KG1 (cell line): Measurements from ENCODE around the gene PDLIM7.
A peak's percentile ranks its signal among the peaks of the same experiment; 100 is the strongest.
"Not testable (repeated sequence)": the region's sequence is repeated elsewhere in the genome, so short reads cannot be mapped to it uniquely, and the experiment has no call there.

Experiments used
- DNase-seq: peaks from one replicate; lab custom pipeline; 2025; lab: John Stamatoyannopoulos, UW

Gene PDLIM7

DNA sequence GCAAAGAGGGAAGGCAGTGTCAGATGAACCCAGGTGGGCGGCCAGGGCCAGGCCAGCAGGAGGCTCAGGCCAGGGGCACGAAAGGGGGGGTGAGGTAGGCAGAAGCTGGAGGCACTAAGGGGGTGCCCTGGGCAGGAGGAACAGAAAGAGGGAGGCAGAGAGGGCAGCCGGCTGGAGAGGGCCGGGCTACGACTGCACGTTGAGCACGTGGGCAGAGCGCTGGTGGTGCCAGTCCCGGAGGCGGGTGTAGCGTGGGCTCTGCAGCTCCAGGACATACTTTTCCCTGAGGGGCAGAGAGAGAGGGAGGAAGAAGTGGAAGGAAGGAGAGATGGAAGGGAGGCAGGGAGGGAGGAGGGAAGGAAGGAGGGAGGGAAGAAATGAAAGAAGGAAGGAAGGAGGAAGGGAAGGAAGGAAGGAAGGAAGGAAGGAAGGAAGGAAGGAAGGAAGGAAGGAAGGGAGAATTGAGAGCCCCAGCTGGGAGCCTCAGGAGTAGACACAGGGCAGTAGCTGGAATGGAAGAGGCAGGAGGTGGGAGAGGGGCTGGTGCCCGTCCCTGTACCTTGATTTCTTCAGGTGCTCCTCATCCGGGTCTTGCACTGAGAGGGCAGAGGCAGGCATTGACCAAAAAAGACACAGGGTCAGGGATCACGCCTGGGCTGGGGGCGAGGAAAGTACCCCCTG is 7.0 kb downstream of the PDLIM7 start:
- DNase-seq: no peak

DNA sequence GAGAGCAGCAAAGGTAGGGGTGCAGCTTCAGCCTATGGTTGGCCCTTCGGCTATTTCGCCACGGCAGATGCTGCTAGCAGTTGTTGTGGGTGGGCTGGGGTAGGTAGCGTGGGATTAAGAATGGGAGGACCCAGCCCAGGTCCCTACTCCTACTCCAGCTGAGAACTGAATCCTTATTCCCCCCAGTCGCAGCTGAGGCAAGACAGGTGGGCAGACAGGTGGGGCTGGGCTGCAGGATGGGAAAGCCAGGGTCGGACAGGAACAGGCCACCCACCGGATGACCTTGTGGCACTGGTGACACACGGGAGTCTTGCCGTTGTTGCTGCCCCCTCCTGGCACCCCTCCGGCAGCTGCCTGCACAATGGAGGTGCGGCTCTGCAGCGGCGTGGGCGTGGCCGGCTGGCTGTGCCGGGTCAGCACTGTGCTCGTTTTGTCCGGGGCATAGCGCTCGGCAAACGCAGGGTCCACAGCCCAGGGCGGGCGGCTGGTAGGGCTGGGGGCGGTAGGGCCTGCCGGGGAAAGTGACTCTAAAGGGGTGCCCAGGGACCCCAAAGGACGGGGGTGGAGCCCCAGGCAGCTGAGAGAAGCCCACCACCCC is 8.2 kb downstream of the PDLIM7 start:
- no peak for DNase-seq

DNA sequence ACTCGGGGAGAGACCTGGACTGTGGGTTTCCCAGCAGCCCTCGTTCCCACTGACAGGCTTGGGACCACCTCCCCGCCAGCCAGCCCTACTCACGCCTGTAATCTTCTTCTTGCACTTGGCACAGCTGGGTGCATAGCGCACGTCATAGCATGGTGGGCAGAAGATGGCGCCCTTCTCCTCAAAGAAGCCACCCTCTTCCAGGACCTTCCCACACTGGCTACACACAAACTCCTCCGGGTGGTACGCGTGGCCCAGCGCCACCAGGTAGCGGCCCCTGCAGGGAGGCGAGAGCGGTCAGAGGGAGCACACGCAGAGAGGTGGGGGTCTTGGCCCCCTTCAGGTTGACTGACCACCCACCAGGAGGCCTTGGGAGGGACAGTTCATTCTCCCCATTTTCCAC is 9.4 kb downstream of the PDLIM7 start:
- no peak for DNase-seq

DNA sequence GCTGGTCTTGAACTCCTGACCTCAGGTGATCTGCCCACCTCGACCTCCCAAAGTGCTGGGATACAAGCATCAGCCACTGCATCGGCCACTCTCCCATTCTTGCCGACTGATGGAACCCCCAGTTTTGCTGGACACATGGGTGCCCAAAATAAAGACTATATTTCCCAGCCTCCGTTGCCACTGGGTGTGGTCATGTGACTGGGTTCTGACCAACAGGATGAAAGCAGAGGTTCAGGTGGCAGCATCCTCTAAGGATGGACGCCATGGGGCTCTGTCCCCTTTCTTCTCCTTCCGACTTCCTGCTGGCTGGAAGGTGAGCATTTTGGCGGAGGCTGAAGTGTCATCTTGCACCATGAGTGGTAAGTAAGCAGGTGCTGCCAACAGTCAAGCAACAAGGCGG is 10.3 kb downstream of the PDLIM7 start:
- no peak for DNase-seq

DNA sequence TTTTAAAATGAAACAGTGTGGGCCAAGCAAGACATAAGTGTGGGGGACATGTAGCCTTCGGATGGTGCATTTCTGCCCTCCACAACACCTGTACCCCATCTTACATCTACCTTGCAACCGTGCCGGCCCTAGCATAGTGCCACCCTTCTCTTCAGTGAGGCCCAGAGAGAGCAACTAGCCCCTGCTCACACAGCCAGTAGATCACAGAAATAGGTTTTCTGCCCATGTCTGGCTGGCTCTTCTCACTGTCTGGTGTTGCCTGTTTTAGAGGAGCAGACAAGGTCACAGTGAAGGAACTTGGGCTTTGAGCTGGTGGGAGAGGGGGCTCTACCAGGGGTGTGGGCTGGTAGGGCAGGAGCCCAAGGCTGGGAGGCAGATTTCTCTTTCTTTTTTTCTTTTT is 11.1 kb downstream of the PDLIM7 start:
- DNase-seq: no peak

DNA sequence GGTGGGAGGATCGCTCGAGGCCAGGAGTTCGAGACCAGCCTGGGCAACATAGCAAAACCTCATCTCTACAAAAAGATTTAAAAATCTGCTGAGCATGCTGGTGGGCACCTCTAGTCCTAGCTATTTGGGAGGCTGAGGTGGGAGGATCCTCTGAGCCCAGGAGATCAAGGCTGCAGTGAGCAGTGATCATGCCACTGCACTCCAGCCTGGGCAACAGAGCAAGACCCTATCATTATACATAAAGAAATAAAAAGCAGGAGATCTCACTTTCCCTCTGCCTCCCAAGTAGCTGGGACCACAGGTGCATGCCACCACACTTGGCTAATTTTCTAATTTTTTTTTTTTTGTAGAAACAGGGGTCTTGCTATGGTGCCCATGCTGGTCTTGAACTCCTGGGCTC is 11.7 kb downstream of the PDLIM7 start:
- DNase-seq: not testable (repeated sequence)

DNA sequence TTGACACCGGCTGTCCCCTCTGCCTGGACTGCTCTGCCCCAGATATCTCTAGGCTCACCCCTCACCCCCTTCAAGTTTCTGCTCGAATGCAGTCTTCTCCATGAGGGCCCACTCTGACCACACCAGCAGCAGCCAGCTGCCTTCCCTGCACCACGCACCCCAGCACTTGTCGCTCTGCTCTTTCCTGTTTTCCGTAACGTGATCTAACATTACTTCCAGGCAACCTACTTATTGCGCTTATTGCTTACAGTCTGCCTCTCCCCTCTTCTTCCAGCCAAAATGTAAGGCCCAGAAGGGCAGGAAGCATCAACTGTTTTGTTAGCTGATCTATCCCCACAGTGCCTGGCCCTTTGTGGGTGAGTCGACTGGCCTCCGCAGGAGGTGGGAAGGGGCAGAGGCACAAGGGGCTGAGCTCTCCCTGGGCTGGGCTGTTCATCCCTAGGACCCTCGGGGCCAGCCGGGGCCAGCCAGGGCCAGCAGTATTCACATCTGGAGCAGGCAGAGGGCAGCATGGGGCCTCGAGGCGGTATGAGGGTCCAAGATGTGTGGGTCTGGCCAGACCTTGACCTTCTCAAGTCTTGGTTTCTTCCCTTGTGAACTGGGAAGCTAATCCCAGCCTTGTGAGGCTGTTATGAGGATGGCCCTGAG is 12.4 kb downstream of the PDLIM7 start:
- DNase-seq: no peak

DNA sequence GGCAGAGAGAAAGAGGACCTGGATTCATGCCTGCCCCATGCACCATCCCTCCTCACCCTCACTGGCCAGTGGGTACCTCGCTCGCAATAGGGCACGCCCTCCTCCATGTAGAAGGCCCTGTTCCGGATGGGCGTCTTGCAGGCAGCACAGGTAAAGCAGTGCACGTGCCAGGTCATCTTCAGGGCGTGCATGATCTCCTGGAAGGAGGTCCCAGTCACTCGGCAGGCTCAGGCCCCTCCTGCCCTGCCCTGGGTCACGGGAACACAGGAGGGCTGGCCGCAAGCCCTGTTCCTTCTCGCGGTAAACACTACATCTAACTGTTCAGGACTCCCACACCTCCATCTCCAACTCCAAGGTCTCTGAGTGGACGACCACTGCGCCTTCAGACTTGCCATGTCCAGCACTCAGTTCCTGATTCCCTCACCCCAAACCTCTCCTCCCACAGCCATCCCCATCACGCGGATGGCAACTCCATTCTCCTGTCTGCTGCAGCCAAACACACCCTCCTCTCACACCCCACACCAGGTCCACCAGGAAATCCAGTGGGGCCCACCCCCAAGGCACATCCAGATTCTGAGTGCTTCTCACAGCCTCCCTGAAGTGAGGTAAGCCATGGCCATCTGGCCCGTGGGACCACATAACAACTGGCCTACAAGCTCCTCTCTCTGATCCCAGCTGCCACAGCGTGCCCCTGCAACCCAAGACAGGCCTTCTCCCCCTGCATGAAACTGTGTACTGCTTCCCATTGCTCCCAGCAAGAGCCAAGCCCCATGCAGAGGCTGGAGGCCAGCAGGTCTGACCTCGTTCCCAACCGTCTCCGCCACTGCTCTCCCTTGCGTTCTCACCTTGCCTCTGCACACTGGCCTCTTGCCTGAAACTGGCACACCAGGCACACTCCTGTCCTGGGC is 13.2 kb downstream of the PDLIM7 start:
- no peak for DNase-seq

DNA sequence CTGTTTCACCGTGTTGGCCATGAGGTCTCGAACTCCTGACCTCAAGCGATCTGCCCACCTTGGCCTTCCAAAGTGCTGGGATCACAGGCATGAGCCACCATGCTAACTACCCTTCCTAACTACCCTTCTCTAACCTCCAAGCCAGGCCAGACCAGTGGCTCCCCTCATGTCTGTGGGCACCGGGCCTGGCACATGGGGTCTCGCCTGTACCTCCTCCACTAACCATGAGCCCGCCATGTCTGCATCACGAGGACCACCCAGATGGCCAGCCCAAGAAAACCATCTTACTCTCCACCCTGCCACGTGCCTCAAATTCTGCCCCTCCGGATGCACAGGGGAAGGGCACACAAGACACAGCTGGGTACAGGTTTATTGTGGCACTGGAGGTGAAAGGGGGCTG is 14.4 kb downstream of the PDLIM7 start:
- no peak for DNase-seq

DNA sequence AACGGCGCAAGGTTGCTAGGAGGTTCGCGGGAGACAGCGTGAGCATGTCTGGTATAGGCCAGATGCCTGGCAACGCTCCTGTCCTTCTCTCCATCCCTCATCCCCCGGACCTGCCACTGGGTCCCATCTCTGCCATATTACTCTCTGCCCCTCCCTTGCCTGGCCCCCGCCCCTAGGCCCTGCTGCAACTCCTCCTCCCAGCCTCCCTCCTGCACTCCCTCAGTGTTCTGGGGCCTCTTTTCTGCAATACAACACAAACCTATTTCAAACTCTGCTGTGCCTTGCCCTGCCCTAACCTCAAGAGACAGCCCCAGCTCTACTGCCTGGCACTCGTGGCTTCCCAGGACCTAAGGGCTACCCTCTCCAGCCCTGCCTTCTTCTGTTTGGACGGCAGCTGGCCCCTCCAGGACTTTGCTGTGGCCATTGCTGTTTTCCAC is 15.0 kb downstream of the PDLIM7 start:
- no peak for DNase-seq

DNA sequence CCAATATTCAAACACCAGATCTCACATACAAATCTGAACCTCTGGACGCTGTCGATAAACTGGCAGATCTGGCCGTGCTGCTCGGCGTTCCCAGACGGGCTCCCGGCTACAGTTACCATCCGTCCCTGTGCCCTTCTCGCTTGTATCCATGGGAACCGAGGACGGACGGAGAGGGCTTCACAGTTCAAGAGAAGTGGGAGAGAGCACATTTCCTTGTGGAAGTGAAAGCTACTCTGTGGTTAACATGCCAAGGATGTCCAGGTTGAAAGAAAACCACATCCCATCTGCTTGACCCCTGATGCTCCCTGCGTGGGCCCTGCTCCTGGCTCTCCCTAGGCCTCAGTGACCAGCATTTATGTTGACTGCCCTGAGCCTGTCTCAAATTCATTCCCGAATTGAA is 17.6 kb downstream of the PDLIM7 start:
- DNase-seq: no peak

DNA sequence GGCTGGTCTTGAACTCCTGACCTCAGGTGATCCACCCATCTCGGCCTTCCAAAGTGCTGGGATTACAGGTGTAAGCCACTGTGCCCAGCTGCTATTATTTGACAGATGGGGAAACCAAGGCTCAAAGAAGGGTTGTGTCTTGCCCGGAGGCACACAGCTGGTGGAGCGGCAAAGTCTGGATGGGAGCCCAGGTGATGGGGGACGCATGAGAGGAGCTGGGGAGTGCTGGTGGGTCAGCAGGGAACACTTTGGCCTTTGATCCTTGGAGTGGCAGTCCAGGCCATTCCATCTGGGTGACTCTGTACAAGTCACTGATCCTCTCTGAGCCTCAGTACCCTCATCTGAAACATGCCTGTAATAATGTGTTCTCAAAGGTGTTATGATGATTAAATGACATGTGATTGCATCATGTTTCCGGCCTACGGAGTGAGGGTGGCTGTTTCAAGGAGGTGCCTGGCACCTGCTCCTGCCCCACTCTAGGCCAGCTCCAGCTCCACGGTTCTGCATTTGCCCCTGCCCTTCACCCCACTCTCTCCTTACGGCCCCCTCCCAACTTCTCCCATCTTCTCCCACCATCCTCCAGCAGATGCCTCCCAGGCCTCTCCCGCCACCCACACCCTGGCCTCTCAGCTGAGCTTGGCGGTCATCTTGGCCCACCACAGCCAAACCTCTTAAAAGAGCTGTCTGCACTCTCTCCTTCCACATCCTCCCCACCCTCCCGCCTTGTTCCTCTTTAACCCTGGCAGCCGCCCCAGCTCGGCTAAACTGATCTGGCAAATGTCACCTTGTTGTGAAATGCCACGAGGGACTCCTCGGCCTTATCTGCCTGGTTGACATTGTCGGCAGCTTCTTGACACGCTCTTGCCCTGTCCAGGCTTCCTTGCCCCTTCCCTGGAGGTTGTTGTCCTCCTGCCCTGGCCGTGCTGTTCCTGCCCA is 18.4 kb downstream of the PDLIM7 start:
- peak; percentile 36 for DNase-seq

DNA sequence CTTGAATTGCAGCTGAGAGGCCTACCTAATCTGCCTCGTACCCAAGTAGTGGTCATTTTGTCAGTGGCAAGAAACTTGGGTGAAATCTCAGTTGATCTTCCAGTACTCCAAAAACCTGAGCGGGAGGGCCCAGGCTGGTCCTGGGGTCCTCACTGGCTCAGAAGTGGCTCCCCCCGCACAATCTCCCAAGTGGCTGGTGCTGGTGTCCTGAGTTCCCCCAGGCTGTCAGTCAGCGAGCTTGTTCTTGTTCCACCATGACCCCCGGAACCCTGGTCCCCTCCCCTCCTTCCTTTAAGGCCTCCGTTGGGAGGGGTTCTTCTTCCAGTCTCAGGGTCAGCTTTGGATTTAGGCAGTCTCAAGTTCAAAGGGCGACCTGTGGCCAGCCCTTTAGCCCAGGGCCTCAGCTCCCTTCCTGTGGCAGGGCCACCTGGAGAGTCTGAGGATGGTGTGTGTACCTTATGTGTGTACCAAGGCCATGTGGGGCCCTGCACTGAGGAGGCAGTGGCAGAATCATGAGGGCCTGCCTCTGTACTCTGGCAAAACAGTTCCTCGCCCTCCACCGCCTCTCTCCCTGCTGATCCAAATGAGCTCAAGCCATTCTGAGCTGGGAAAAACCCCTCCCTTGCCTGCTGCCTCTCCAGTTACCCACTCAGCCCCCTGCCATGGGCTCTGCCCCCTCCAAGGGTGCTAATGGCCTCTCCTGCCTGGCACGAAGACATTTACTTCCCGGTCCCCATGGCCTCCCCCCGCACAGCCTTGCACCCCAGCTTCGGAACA is 19.5 kb downstream of the PDLIM7 start:
- DNase-seq: no peak

DNA sequence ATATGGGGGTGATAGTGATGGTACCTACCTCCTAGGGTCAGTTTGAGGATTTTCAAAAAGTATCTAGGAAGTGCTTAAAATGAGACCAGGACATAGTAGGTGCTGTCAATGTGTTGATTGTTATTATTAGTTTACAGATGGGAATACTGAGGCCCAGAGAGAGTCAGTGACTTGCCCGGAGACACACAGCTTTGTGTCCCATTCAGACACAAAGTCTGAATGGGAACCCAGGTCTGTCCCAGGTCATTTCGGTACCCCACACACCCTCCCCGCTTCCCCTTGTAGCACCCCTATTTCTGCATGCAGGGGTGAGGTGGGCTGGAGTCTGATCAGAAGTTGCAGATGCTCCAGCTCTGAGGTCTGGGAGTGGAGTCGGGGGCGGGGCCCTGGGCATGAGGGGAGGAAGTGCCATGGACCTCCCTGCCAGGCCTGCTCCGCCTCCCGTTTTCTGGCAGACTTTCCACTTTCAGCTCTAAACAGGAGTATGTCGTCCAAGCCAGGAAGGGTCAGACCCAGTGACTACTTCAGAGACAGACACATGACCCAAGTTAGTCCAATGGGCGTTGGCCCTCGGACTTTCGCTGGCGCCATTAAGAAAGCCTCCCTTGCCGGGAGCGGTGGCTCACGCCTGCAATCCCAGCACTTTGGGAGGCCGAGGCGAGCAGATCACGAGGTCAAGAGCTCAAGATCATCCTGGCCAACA is 20.7 kb downstream of the PDLIM7 start:
- no peak for DNase-seq

DNA sequence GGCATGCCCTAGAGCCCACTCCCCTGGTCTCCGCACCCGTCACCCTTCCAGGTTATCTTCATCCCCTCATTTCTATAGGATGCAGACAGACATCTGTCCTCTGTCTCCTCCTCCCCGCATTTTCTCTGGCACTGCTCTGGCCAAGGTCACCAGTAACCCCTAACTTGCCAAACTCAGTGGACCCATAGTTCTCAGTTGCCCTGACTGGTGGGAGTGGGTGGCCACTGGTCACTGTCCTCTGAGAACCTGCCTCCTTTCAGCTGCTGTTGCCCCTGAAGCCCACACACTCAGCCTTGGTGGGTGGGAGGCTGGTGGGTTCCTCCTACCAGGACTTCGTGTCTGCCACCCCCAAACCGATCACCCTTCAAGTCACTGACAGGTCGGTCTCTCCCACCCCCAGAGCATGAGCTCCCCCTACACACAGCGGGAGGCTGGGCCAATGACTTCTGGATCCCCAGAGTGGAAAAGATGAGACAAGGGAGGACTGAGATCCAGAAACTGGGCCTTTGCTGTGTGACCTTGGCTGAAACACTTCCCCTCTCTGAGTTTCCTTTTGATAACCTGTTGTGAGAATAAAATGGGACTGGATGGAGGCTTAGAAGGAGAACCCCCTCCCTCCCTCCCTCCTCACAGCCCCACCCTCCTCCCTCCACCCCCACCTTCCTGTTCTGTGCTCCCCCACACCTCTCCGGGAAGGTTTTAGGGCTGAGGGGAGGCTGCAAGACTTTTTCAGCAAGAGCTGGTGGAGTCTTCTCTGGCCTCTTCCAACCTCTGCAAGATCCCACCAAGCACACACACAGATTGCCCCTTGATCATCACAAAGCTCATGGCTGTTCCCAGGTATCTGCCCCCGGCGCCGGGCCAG is 21.6 kb downstream of the PDLIM7 start:
- DNase-seq: no peak

DNA sequence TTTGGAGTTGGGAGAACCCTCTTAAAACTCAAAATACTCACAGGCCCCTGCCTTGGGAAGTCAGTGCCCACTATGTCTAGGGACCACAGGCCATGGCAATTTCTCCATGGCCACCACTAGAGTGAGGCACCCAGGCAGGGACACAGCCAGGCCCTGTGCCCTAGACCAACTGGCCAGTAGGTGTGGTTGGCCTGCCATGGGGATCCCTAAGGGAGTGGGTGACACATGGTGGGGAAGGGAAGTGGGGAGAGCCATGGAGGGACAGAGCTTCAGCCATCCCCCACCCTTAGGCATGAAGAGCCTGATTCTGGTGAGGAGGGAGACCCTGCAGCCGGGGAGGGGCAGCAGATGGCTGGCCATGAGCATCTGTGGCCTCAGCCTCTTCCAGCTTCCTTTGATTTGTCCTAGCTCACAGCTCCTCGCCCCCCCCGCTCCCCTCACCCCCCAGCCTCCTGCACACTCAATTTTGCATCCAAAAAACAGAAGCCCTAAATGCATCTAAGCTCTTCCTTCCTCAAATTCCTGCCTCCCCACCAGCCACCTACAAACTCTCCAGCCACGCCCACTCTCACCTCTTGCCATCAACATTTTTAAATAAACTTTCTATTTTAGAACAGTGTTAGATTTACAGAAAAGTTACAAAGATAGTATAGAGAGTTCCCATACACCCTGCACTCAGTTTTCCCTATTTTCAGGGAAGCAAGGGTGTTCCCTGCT is 22.4 kb downstream of the PDLIM7 start:
- no peak for DNase-seq

DNA sequence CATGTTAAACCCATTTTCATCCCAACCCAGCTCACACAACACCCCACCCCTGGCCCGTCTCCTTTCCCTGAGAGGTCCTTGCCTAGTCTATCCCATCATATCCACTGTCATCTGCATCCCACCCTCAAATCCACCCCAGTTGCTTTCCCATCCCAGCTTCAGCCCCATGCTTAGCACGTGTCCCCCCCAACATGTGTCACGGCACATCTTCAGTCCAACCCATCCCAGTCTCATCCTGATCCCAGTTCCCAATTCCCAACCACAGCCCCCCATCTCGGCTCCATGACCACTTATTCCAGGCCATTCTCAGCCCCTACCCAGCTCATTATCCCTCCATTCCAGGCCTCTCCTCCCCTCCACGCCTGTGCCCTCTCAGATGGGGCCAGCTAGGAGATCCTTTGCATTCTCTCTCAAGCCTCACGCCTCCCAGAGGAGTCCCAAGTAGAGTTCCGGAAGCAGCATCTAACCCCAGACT is 23.4 kb downstream of the PDLIM7 start:
- DNase-seq: no peak

DNA sequence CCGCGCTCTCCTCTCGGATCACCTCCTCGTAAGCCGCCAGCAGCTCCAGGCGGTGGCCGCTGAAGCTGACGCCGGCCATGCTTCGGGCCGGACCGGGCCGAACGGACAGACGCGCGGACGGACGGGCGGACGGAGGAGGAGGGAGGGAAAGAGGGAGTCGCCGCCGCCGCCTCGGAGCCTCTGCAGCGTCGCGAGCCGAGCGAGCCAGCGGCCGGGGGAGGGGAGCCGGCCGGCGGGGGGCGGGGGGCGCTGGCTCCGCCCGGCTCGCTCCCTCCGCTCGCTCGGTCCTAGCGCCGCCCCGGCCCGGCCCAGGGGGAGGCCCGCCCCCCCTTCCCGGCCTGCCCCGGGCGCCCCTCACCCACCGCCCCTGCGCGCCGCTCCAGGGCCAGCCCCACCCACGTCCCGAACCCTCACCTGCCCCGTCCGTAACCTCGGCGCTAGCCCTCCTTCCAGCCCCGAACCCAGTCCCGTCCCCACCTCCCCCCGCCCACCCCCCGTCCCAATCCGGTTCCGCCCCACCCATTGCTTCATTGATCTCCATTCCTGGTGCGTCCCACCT is 23.9 kb downstream of the PDLIM7 start, which contains the start of gene DBN1:
Gene DBN1 (minus strand): TSS at position 192 of the 559 bp plus-strand sequence. CDS start 113 bp downstream, at position 79.
- DNase-seq: no peak
